Activated T-cell treated with anti-CD3 and anti-CD28 coated beads for 48 hours (primary cell): ENCODE data around the gene ITPR3.

ENCODE experiments used
- DNase-seq: peaks from one replicate; pipeline ENCODE4 v3.0.0-alpha.2; 2020; ENCODE audit warnings: low read depth

Gene ITPR3

DNA sequence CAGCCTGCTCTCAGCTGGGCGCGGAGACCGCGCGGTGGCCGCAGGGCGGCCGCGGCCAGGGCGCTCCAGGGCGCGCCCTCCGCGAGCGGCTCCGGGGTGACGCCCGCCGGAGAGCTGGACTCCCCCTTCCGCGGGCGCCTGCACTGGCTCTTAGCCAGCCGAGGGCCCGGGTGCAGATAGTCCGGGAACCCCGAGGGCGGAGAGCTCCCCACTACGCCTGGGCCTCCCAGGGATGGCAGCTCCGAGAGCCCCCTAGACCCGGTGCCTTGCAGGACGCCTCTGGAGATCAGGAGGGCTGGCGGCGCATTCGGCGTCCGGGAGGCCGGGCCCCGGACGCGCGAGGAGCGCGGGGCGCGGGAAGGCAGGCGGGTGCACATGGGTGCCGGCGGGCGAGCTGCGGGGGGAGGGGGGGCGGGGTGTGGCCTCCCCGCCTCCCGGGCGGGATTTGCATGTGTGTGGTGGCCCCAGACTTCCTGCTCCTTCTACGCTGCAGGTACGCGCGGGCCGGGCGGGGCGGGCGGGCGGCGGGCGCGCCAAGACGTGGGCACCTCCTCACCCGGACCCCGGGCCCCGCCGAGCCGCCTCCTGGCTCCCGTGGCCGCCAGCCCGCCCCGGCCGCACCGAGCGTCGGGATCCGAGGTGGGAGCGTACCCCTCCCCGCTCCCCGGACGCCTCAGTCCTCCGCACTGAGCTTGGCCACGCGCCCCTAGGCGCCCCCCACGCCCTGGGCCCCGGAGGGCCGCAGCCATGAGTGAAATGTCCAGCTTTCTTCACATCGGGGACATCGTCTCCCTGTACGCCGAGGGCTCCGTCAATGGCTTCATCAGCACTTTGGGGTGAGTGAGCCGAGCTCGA is at the start of gene ITPR3:
Gene ITPR3 (plus strand): TSS at position 467 of the 855 bp plus-strand sequence. CDS start 281 bp downstream, at position 748.
- DNase-seq: peak; percentile 65

DNA sequence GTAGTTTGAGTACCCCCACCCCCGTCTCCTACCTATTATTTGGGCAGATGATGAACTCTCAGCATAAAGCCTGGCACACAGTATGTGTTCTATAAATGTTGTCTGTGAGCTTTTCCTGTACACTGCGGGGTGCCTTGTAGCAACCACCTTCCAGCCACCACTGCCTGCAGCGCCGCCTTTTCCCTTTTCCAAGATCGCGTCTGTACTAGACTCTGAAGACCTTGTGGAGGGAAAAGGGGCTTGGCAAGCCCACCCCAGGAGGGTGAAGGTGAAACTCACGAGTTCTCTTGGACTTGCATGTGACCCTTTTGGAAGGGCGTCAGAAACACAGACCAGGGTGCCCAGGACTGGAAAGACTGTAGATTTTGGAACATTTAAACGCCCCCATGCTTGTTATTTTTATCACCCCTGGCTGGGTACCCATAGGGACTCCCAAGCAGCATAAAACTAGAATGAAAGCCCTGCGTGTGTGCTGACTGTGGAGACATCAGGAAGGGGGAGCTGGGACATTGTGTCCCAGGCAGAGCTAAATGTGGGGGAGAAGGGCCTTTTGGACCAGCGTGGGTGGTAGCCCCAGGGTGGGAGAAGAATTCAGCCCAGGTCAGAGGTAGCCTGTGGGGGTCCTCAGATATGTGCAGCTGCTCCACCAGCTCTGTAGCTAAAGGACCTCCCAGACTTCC is 49.3 kb upstream of the ITPR3 start:
- DNase-seq: no peak

DNA sequence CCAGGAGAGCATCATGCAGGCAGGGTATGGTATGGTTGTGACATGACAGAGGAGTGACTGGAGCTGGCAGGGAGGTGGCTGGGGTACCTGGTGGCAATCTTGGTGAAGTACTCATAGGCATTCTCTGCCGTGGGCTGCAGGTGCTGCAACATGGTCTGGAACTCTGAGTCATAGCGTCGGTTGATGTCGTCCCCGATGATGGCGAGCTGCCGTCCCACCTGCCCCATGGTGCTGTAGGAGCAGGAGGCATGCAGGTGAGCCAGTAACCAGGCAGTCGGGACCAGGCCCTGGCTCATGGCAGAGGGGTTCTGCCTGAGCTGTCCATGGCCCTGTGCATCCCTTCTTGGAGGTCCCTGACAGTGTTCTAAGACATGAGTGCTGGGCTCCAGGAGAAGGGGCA is 45.9 kb upstream of the ITPR3 start:
- DNase-seq: no peak

DNA sequence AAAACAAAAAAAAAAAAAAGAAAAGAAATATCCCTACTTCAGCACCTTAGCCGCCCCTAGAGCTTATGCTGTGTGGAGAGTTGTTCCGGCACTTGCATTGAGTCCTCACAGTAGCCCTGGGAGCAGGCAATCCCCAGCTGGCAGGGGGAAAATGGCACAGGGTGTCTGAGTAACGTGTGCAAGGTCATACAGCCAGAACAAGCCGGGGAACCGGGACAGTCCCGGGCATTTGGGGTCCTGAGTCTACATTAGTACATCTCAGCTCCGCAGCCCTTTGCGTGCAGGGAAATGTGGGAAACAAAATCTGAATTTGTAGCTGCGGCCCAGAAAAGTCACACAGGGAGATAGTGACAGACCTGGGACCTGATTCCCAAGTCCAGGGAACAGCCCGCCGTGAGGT is 44.5 kb upstream of the ITPR3 start:
- DNase-seq: no peak

DNA sequence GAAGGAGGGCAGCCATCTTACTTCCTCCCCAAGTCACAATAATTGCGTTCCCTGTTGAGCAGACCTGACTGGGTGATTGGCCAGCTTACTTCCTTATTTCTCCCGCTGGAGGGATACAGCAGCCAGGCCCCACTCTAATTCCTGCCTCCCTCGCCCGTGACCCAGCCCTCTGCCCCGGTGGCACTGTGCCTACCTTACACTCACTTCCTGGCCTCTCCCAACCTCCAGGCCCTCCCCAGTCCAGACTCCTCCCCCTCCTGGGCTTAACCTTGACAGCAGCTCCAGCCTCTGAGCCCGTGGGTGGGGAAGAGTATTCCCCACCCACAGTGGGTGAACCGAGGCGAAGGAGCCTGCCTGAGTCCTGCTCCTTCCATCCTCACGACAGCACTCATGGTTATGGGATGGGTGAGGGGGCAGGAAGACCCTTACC is 44.0 kb upstream of the ITPR3 start:
- DNase-seq: no peak

DNA sequence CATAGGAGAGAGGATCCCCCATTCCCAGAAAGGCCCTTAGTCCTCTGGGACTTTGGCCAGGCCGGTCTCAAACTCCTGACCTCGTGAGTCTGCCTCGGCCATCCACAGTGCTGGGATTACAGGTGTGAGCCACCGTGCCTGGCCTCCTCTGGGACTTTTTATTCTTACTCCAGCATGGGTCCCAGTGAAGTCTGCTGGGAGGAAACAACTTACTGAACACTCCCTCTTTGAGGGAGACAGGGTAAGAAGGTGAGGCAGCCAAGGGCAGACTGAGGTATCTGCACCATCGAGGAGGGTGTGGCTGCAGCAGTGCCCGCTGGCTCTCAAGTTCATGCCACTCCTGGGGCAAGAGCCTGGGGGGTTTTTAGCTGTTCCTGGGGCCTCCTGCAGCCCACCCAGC is 43.4 kb upstream of the ITPR3 start:
- DNase-seq: no peak

DNA sequence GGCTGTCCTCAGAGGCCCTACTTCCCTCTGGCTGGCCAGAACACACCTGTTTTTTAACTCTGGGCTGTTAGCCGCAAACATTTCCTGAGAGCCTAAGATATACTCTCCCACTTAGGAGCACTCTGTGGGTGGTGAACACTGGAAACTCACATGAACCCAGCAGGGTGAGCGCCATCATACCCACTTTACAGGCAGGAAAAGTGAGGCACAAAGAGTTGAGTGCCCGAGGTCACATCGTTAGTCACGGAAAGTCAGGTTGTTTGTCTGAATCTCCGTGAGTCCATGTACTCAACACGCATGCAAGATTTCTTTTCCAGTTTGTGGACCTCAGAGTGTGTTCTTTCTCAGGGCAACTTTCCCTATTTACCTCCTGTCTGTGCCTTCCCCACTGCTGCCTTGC is 43.0 kb upstream of the ITPR3 start:
- no peak for DNase-seq

DNA sequence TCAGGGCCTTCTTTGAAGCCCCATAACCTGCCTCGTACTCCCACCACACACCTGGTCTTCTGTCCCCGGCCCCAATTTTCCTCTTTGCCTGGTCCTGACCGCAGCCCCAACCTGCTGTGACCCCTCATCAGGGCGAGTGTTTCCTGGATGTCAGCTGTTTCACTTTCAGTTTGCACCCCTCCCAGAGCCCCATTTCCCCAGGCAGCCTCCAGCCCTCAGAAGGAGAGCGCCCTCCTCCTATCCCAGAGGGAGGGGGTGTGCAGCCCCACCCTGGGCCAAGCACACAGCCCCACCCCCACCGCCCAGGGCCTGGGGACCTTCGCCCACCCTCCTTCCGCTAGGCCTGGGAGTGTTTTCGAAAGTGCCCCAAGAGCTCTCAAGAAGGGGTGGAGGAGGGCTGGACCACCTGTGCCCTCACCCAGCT is 42.5 kb upstream of the ITPR3 start:
- no peak for DNase-seq

DNA sequence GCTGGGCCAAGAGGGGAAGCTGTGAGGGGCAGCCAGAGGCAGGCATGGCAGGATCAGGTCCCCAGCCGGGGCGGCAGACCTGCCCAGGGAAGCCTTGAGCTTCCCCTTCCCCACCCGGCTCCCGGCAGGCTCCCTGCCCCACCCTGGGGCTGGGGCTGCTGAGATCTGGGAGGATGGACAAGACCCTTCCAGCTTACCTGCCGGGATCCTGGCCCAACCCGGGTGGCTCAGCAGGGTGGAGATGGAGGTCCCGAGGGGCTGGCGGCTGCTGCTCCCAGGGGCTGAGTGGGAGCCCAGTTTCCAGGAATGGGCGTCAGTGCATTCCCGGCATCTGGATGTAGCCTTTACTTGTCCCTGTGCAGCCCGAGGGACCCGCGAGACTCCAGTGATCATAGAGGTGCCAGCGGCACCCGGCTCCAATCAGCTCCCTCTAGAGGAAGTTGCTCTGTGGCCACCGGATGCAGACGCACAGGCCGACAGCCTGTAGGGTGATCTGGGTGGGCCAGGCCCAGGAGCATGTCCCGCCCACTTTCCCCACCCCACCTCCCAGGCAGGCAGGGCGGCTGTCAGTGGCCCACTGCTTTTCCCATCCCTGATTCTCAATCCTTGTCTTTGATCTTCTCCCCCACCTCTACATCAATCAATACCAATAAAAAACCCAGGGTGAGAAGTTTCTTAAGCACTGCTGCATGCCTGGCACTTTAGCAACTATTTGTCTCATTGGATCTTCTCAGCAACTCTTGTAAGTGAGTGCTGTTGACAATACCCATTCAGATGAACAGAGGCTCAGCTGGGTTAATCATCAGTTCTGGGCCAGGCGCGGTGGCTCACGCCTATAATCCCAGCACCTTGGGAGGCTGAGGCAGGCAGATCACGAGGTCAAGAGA is 41.1 kb upstream of the ITPR3 start, which contains the start of gene BAK1:
Gene BAK1 (minus strand): TSS at position 449 of the 887 bp plus-strand sequence. CDS start 2,672 bp downstream, outside the sequence.
- peak; percentile 79 for DNase-seq

DNA sequence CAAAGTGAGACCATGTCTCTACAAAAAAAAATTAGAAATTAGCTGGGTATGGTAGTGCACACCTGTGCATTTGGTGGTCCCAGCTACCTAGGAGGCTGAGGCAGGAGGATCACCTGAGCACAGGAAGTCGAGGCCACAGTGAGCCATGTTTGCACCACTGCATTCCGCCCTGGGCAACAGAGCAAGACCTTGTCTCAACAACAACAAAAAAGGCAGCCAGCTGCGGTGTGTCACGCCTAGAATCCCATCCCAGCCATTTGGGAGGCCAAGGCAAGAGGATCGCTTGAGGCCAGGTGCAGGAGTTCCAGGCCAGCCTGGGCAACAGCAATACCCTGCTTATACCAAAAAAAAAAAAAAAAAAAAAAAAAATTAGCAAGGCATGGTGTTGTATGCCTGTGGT is 39.9 kb upstream of the ITPR3 start:
- DNase-seq: no peak

DNA sequence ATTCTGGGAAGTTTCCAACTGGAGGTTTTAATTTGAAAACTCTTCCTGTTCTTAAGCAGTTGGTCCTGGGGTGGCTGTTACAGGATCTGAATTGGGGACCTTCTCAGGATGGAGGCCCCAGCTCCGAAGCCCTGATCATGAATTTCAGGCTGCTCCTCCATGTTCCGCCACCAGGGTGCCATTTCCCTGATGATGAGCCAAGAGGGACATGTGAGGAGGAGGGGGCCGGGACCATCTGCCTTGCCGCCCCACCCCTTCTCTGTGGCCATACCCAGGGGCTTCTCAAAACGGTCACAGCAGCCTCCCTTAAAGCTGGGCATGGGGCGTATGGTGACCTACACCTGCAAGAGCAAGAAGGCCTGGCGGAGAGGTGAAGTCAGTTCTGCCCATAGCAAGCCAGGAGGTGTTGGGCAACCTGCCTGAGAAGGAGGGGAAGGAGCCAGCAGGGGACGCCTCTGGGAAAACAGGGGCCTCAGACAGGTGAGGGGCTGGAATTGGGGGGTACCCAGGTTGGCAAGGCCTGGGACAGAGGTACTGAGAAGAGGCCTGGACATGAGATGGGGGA is 37.4 kb upstream of the ITPR3 start:
- DNase-seq: no peak

DNA sequence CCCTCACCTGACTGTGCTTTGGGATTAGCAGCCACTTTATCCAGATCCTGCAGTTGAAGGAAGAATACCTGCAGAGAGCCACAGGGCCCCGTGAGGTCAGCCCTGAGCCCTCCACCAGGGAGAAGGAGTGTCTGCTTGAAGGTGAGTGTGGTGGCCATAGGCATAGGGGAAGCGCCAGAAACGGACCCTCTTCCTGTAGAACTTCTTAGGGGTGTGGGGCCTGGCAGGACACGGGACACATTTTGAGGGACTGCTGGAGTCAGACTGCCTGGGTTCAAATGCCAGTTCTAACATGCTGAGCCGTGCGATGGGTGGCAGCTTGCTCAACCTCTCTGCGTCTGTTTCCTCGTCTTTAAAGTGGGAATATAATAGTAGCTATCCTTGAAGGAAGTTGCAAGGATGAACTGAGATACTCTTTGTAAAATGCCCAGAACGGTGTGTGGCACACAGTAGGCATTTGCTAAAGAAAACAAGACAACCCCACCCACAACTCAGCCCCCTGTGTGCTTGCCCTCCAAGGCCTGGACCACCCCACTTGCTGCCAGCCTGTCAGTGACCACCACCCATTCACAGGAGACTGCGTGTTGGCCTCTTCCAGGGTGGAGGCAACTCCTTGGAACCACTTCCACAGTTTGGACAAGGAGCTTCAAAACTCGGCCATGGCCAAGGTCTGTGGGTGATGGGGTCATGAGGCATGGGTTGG is 36.3 kb upstream of the ITPR3 start:
- no peak for DNase-seq

DNA sequence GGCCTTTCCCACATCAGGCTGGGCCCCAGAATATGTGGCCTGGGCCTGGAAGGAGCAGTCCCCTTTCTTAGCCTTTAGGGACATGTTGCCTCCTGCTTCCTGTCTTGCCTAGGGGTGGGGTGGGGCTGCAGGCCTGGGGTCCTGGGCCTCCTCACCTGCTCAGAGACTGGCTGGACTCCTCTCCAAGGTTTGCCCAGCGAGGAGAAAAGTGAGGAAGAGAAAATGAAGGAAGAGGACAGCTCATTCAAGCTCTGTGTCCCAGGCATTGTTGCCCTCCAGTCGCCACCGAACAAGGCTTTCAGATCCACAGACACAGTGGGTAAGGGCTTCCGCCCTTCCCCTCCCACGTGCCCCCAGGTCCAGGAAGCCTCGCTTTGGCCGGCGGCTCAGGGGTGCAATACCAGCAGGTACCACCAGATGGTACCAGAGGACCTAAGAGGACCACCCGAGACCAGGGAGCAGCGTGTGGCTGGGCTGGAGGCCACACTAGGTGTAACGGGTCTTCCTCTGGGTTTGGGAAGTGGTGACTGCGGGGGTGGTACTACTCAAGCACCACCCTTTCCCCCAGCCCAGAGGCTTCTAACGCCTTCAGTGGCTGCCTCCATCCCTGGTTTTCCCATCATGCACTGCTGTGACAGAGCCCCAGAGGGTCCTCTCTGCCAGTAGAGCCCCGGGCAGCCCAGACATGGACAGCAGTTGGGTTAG is 35.6 kb upstream of the ITPR3 start:
- DNase-seq: peak; percentile 89

DNA sequence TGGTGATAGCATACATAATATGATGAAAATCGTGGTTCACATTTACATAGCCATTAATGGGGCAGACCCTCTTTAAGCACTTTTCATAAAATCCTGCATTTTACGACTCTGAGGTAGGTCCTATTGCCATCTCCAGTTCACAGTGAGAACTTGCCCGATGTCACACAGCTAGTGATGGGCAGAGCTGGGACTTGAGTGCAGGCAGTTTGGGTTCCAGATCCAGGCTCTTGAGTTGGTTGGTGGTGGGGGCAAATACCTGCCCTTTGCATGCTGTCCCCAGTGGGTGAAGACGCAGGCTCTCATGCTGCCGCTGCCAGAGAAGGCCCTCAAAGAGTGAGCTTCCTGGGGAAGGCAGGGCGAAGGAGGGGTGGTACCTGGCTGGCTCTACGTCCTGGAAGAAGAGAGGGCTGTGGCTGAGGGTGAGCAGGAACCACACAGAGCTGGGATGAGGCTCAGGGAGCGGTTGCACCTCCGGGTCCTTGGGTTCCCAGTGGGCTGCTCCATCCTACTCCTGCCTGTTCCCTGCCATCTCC is 34.9 kb upstream of the ITPR3 start:
- no peak for DNase-seq

DNA sequence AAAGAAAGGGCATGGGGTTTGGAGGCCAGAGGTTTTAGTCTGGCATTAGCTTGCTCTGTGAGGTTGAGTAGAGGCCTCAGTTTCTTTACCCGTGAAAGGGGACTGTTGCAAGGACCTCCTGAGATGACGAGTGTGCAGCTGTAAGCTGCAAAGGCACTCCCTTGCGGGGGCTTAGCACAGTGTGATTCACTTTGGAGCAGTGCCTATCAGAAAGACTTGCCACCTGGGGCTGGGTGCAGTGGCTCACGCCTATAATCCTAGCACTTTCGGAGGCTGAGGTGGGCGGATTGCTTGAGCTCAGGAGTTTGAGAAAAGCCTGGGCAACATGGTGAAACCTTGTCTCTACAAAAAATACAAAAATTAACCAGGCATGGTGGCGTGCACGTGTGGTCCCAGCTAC is 33.6 kb upstream of the ITPR3 start:
- DNase-seq: no peak

DNA sequence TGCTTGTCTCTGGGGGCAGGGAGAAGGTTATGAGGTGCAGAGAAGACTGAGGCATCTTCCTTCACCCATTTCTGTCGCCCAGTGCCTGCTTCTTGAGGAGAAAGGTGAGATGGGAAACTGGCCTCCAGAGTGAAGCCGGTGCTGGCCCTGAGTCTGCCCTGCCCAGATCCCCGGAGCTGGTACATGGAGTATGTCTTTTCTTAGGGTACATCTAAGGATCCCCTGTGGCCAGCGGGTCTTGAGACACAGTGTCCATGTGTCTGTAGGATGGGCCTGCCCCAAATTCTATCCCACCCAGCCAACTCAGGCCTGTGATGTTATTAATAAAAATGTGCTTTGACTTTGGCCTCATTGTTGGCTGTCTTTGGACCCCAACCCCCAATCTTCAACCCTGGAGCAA is 32.2 kb upstream of the ITPR3 start:
- DNase-seq: no peak

DNA sequence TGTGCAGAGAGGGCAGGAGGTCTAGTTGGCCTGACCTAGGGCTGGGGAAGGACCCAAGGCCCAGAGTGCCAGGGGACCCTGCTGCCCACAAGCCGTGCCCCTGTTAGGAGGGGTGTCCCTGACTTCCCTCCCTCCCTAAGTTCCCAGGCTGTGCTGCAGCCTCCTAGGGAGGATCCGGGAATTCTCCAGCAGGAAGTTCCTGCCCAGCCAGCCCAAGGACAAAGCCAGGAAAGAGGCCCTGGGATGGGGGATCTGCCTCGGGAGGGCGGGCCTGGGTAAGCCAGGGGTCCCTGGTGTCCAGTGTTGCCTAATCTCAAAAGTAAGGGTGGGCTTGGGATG is 31.8 kb upstream of the ITPR3 start:
- no peak for DNase-seq

DNA sequence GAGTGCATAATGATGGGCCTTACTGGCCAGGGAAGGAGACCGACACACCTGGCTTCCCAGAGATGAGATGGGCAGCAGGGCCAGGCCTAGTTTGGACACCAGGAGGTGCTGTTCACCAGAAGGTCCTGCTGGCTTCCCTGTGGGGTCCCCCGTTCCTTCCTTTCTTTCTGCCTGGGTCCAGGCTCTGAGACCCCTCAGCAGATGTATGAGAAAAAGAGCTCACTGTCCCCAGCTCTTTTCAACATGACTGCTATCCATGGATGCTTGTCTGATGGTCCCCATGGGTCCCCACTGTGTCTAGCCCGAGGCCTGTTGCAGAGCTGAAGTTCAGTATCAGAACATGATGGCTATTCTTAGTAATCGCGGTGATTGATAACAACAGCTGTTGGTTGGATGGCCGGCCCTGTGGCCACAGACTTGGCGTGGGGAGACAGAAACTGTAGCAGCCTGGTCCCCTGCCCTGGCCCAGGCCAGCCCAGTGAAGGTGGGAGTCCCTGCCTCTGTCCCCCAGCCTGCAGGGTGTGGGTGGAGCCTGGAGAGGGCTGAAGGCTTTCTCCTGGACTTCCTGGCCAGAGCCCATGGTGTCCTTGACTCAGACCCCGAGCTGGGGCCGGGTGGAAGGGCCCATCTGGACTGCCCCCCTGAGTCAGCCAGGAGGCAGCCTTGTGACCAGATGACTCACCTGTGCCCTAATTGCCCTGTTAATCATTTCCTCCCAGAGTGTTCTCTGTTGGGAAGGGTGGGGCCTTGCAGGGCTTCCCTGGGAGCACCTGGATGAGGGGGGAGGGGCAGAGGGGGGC is 31.2 kb upstream of the ITPR3 start:
- DNase-seq: peak; percentile 33

DNA sequence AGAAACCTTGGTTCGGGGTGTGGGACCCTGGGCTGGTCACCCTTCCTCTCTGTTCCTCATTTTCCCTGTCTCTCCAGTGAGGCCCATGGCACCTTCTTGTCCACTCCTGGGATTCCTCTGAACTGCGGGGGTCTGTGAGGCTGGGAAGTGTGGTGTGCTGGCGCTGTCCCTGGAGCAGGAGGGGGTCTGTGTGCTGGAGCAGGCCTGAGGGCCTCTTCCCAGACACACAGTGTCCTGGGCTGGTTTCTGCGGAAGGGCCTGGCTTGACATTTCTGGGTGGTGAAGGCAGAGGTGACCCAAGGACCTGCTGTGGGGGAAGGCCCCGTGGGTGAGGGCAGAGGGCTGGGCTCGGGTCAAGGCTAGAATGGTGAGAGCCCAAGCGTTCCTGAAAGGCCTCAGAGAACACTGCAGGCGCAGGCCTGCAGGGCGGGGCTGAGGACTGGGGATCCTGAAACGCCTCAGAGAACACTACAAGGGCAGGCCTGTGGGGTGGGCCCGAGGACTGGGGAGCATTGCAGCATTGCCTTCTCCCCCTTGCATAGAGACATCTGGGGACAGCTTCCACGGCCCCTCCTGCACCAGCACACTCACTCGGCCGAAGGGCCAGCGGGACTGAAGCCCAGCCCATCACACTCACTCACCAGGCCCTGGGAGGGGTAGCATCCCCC is 30.5 kb upstream of the ITPR3 start:
- no peak for DNase-seq
